ENCODE data around the gene HOXD3.

GRCh38 chr2:176164201-176164600, 7.1 kb downstream of the HOXD3 start:
- TF ChIP-seq CTCF (conservative IDR thresholded peaks at IDR 0.05 in 1 of 2, IDR thresholded peaks at IDR 0.05 in 1 of 2; ENCODE audit: low read depth in 1 of 2, low read length in 2 of 2) (no peak), EZH2 (IDR thresholded peaks at IDR 0.05; ENCODE audit: low read length, missing control alignments) (no peak)

Measured in fibroblast of lung (primary cell).